ENCODE data around the gene KLHL20.

DNA sequence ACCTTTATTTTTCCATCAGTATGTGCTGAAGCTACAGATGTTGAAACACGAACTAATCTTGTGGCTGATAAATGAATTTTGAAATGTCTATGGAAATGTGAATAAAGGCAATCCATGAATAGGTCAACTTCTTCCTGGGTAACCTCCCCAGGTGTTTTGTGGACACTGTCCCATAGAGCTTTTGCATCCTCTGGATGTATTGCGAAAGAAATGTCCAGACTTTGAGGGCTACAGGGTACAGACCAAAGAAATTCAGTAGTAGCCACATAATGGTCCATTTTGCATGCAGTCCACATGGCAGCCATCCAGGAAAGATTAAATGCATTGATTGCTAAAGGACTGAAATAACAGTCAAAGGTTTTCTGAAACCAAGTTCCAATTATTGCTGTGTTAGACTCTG is 88.2 kb downstream of the KLHL20 start:
- TF ChIP-seq, protein P1, sequence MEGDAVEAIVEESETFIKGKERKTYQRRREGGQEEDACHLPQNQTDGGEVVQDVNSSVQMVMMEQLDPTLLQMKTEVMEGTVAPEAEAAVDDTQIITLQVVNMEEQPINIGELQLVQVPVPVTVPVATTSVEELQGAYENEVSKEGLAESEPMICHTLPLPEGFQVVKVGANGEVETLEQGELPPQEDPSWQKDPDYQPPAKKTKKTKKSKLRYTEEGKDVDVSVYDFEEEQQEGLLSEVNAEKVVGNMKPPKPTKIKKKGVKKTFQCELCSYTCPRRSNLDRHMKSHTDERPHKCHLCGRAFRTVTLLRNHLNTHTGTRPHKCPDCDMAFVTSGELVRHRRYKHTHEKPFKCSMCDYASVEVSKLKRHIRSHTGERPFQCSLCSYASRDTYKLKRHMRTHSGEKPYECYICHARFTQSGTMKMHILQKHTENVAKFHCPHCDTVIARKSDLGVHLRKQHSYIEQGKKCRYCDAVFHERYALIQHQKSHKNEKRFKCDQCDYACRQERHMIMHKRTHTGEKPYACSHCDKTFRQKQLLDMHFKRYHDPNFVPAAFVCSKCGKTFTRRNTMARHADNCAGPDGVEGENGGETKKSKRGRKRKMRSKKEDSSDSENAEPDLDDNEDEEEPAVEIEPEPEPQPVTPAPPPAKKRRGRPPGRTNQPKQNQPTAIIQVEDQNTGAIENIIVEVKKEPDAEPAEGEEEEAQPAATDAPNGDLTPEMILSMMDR (conservative IDR thresholded peaks at IDR 0.05; ENCODE audit: low read depth in 2 of 2), result no peak
- TF ChIP-seq POLR2AphosphoS5 (IDR thresholded peaks at IDR 0.05; ENCODE audit: low read depth), result no peak

All from GM23338 (cell line).